ENCODE measurements around the gene IL10RA. TPM values are rescaled to one million over a fixed set of nuclear protein-coding genes. Genes with fewer than 3 reads are reported as not detected.

The IL10RA gene
- total and polyA plus RNA-seq, 4 donors: 7.9 to 52.5 (median 28.2) TPM

- Histone ChIP-seq H3K4me1 (ENCODE audit: control insufficient read depth in 5 of 5, insufficient read depth in 5 of 5, low read length in 5 of 5) (peaks cover 0 to 15% (median 11%) of the 10 kb centered on the region in 5 donors), H3K9ac (ENCODE audit: insufficient read depth in 1 of 2, low read length in 2 of 2) (no peak overlapping the region), H3K4me3 (no peak overlapping the region), H3K9me3 (ENCODE audit: control insufficient read depth in 4 of 4, insufficient read depth in 3 of 4, low read length in 3 of 4) (no peaks in the 10 kb centered on the region), H3K27me3 (ENCODE audit: control insufficient read depth in 3 of 3, insufficient read depth in 3 of 3, low read length in 2 of 3) (no peaks in the 10 kb centered on the region), H3K27ac (ENCODE audit: low read depth in 1 of 2, low read length in 1 of 2) (no peak overlapping the region), H3K36me3 (ENCODE audit: control insufficient read depth in 4 of 4, insufficient read depth in 4 of 4, low read length in 4 of 4) (no peaks in the 10 kb centered on the region)
- 93 to 97% methylated on average over 5 of the region's 5 CpGs for WGBS, 2 donors
- no peak for ATAC-seq (ENCODE audit: insufficient read depth, low FRiP score)
- DNase-seq: no peak
- TF ChIP-seq CTCF (IDR thresholded peaks at IDR 0.05; ENCODE audit: control extremely low read depth, extremely low read depth): no peak
Measured at GRCh38 chr11:117969160-117969991, 16.8 kb upstream of the IL10RA start.

GRCh38 chr11:117970400-117971024 lies 15.7 kb upstream of the IL10RA start:
- no peak overlapping the region for H3K27ac ChIP-seq (ENCODE audit: low read depth in 1 of 2, low read length in 1 of 2)
- TF ChIP-seq CTCF (IDR thresholded peaks at IDR 0.05; ENCODE audit: control extremely low read depth, extremely low read depth): no peak
- ATAC-seq (ENCODE audit: insufficient read depth, low FRiP score) (no peak), DNase-seq (no peak)
- H3K9ac ChIP-seq (ENCODE audit: insufficient read depth in 1 of 2, low read length in 2 of 2): no peak overlapping the region
- no peaks in the 10 kb centered on the region for H3K36me3 ChIP-seq (ENCODE audit: control insufficient read depth in 4 of 4, insufficient read depth in 4 of 4, low read length in 4 of 4)
- peaks cover 0 to 15% (median 11%) of the 10 kb centered on the region in 5 donors for H3K4me1 ChIP-seq (ENCODE audit: control insufficient read depth in 5 of 5, insufficient read depth in 5 of 5, low read length in 5 of 5)
- WGBS, 2 donors: 47 to 53% methylated on average over 4 of the region's 4 CpGs
- H3K9me3 ChIP-seq (ENCODE audit: control insufficient read depth in 4 of 4, insufficient read depth in 3 of 4, low read length in 3 of 4): no peaks in the 10 kb centered on the region
- no peaks in the 10 kb centered on the region for H3K27me3 ChIP-seq (ENCODE audit: control insufficient read depth in 3 of 3, insufficient read depth in 3 of 3, low read length in 2 of 3)
- H3K4me3 ChIP-seq: no peak overlapping the region

GRCh38 chr11:117972044-117972443 lies 14.2 kb upstream of the IL10RA start:
- Histone ChIP-seq H3K36me3 (ENCODE audit: control insufficient read depth in 4 of 4, insufficient read depth in 4 of 4, low read length in 4 of 4) (no peaks in the 10 kb centered on the region), H3K27ac (ENCODE audit: low read depth in 1 of 2, low read length in 1 of 2) (no peak overlapping the region), H3K9me3 (ENCODE audit: control insufficient read depth in 4 of 4, insufficient read depth in 3 of 4, low read length in 3 of 4) (no peaks in the 10 kb centered on the region), H3K4me3 (no peak overlapping the region), H3K4me1 (ENCODE audit: control insufficient read depth in 5 of 5, insufficient read depth in 5 of 5, low read length in 5 of 5) (peaks cover 0 to 17% (median 11%) of the 10 kb centered on the region in 5 donors), H3K27me3 (ENCODE audit: control insufficient read depth in 3 of 3, insufficient read depth in 3 of 3, low read length in 2 of 3) (no peaks in the 10 kb centered on the region), H3K9ac (ENCODE audit: insufficient read depth in 1 of 2, low read length in 2 of 2) (no peak overlapping the region)
- no peak for ATAC-seq (ENCODE audit: insufficient read depth, low FRiP score)
- DNase-seq: no peak
- TF ChIP-seq CTCF (IDR thresholded peaks at IDR 0.05; ENCODE audit: control extremely low read depth, extremely low read depth): no peak
- WGBS, 2 donors: 89 to 91% methylated on average over 10 of the region's 10 CpGs

Data from lung (tissue), 12 donors.